GM12891 (cell line): Measurements from ENCODE around the gene PRKCI.
"Not testable (repeated sequence)": the region's sequence is repeated elsewhere in the genome, so short reads cannot be mapped to it uniquely, and the experiment has no call there.

Source experiments
- DNase-seq: peaks from one replicate; pipeline ENCODE4 v3.0.0; 2011; ENCODE audit warnings: low spot score; ENCODE audit not compliant: insufficient read length
- FAIRE-seq: peaks from 2 replicates; lab custom pipeline; 2011; peaks lifted over from hg19 to GRCh38; lab: Jason Lieb, UNC
- PAX5 ChIP-seq: IDR thresholded peaks from 2 replicates; pipeline ENCODE4 v1.6.1; 2011; ENCODE audit warnings: low read length, moderate library complexity, mild to moderate bottlenecking; ENCODE audit not compliant: insufficient read depth, severe bottlenecking
- POLR2A ChIP-seq: IDR thresholded peaks from 2 replicates; pipeline ENCODE4 v1.6.1; 2011; ENCODE audit warnings: low read depth, low read length, control low read depth
- POLR2AphosphoS5 ChIP-seq: IDR thresholded peaks from 2 replicates; pipeline ENCODE4 v1.6.1; 2011; ENCODE audit warnings: low read depth, low read length, control low read depth
- POU2F2 ChIP-seq: IDR thresholded peaks from 2 replicates; pipeline ENCODE4 v1.6.1; 2011; ENCODE audit warnings: low read depth, mild to moderate bottlenecking, control low read depth, low read length, moderate library complexity
- SPI1 ChIP-seq: IDR thresholded peaks from 2 replicates; pipeline ENCODE4 v1.6.1; 2011; ENCODE audit warnings: low read depth, low read length, control low read depth
- TAF1 ChIP-seq: IDR thresholded peaks from 2 replicates; pipeline ENCODE4 v1.6.1; 2011; ENCODE audit warnings: low read depth, low read length, control low read depth

The PRKCI gene

GRCh38 chr3:170321321-170322034, 99.3 kb downstream of the PRKCI start:
- TF ChIP-seq POU2F2 (no peak), SPI1 (no peak), PAX5 (no peak), POLR2A (no peak), POLR2AphosphoS5 (no peak), TAF1 (no peak)
- no peak for DNase-seq
- FAIRE-seq = no peak

GRCh38 chr3:170322566-170323269, 100.5 kb downstream of the PRKCI start:
- no peak for DNase-seq
- FAIRE-seq = no peak
- no peak for TF ChIP-seq PAX5
- TF ChIP-seq POLR2AphosphoS5 = no peak
- TF ChIP-seq TAF1 = no peak
- TF ChIP-seq POLR2A = no peak
- TF ChIP-seq SPI1 = no peak

GRCh38 chr3:170323331-170323730, 101.1 kb downstream of the PRKCI start:
- TF ChIP-seq PAX5 (no peak), POLR2AphosphoS5 (no peak), SPI1 (no peak), TAF1 (no peak), POU2F2 (no peak), POLR2A (no peak)
- FAIRE-seq = no peak
- no peak for DNase-seq

GRCh38 chr3:170324962-170325361, 102.7 kb downstream of the PRKCI start:
- no peak for TF ChIP-seq SPI1
- TF ChIP-seq TAF1 = no peak
- no peak for TF ChIP-seq POLR2A
- TF ChIP-seq POLR2AphosphoS5 = no peak
- no peak for TF ChIP-seq POU2F2
- no peak for TF ChIP-seq PAX5
- DNase-seq = no peak
- FAIRE-seq = no peak

- DNase-seq = no peak
- TF ChIP-seq SPI1 (no peak), POLR2AphosphoS5 (no peak), PAX5 (no peak), POLR2A (no peak), TAF1 (no peak), POU2F2 (no peak)
- FAIRE-seq = no peak
Measured at GRCh38 chr3:170327040-170327808, 105.0 kb downstream of the PRKCI start.

- FAIRE-seq, DNase-seq: not testable (repeated sequence)
Measured at GRCh38 chr3:170327868-170328548, 105.8 kb downstream of the PRKCI start.

GRCh38 chr3:170330366-170330765, 108.1 kb downstream of the PRKCI start:
- DNase-seq = no peak
- TF ChIP-seq TAF1 = no peak
- no peak for TF ChIP-seq POLR2AphosphoS5
- no peak for TF ChIP-seq PAX5
- no peak for TF ChIP-seq POLR2A
- TF ChIP-seq POU2F2 = no peak
- no peak for TF ChIP-seq SPI1
- FAIRE-seq = no peak

- FAIRE-seq (no peak), DNase-seq (no peak)
- TF ChIP-seq PAX5 (no peak), SPI1 (0 out of 2 replicates have a peak, but pooled peaks have one; percentile 39)
Measured at GRCh38 chr3:170331143-170331542, 108.9 kb downstream of the PRKCI start.

GRCh38 chr3:170337420-170337819, 115.2 kb downstream of the PRKCI start:
- no peak for TF ChIP-seq POU2F2
- TF ChIP-seq PAX5 = no peak
- no peak for TF ChIP-seq POLR2AphosphoS5
- no peak for TF ChIP-seq POLR2A
- TF ChIP-seq TAF1 = no peak
- TF ChIP-seq SPI1 = no peak
- FAIRE-seq = no peak

More at GRCh38 chr3:170337420-170337819, 115.2 kb downstream of the PRKCI start:
- no peak for DNase-seq
